GM10266 (cell line): ENCODE results near the gene MDP1.

Experiments
- DNase-seq: peaks from one replicate; pipeline ENCODE4 v3.0.0; 2012; ENCODE audit errors: extremely low spot score
- CTCF ChIP-seq: IDR thresholded peaks from 2 replicates; pipeline ENCODE4 v1.5.1; 2012; ENCODE audit warnings: mild to moderate bottlenecking, low read depth; ENCODE audit not compliant: control insufficient read depth, insufficient read depth; ENCODE audit errors: missing control alignments

Gene MDP1

GRCh38 chr14:24198814-24199524 lies 16.9 kb downstream of the MDP1 start:
- DNase-seq = no peak

DNA sequence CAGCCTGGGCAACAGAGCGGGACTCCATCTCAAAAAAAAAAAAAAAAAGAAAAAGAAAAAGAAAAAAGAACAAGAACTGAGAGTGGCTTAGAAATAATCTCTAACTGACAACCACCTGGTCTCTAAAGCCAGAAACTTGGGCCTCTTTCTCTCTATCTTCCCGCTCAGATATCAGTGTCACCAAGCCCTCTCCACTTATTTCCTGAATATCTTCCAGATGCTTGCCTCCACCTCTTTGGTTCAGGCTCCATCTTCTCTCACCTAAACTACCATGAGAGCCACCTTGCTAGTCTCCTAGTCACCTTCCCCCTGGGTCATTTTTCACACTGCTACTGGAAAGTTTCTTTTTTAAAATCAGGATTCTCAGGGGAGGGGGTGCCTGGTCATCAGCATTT lies 18.8 kb downstream of the MDP1 start:
- no peak for DNase-seq
- no peak for TF ChIP-seq CTCF

More at GRCh38 chr14:24198814-24199524, 16.9 kb downstream of the MDP1 start:
- TF ChIP-seq CTCF = no peak

GRCh38 chr14:24196071-24197055 lies 19.5 kb downstream of the MDP1 start:
- DNase-seq = peak; percentile 62
- no peak for TF ChIP-seq CTCF

- DNase-seq = peak; percentile 92
- no peak for TF ChIP-seq CTCF
These were observed 20.4 kb downstream of the MDP1 start, which contains the start of gene TM9SF1 for GRCh38 chr14:24195186-24196070. Gene TM9SF1 (minus strand): TSS chr14:24195441. CDS start chr14:24195019, 422 bp downstream.

DNA sequence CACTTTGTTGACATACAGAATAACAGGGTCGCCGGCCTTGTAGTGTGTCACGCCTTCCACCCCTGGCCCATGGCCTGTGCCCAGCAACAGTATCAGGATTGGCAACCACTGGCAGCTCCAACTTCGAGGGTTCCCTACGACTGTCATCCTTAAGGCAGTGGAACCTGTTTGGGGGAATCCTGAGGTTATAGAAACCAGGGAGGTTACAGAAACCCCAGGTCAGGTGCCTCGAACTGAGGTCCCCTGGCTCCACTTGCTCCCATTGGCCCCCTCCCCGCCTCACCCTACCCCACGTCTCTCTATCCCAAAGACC lies 21.0 kb downstream of the MDP1 start:
- TF ChIP-seq CTCF = no peak
- no peak for DNase-seq

GRCh38 chr14:24194186-24194872 lies 21.5 kb downstream of the MDP1 start:
- no peak for DNase-seq
- no peak for TF ChIP-seq CTCF
